Liver (tissue), 3 donors: ENCODE data around the gene P2RY1.

Experiments used
- EGR1 ChIP-seq, 2 donors: IDR thresholded peaks; 2 replicates each; pipeline ENCODE4 v1.6.1; 2016 to 2018; ENCODE audit warnings: antibody characterized with exemption in 2 of 2, low read depth in 2 of 2
- NR2F2 ChIP-seq: IDR thresholded peaks from 2 replicates; pipeline ENCODE4 v1.6.1; 2016; ENCODE audit warnings: antibody characterized with exemption
- TF ChIP-seq, protein P1 (sequence below): fragments of 150-350 bp; IDR thresholded peaks from 2 replicates; pipeline ENCODE4 v1.5.1; 2017; ENCODE audit warnings: improper control_type of control experiment, low read depth, low read length; ENCODE audit not compliant: missing input control
- TF ChIP-seq, protein P2 (sequence below): IDR thresholded peaks from 2 replicates; pipeline ENCODE4 v1.6.1; 2016; ENCODE audit warnings: antibody characterized with exemption
- donor health status: healthy.
- donor health status: healthy.

DNA sequence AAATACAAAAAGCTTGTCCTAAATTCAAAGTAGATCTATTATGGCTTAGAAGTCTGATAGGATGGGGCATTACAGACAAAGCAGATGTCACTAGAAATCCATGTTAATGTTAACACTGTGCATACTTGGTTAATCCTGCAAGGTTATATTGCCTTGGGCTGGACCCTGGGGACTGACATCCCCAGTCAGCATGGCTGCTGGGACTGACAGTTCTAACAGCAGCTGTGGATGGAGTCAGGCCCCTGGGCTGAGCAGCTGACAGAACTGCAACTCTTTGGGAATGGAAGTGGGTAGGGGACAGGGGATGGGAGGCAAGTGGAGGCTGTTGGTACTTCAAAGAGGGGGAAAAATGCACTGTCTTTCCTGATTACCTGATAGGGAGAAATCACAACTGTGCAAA, 7.5 kb downstream of the P2RY1 start:
- TF ChIP-seq, protein P1, sequence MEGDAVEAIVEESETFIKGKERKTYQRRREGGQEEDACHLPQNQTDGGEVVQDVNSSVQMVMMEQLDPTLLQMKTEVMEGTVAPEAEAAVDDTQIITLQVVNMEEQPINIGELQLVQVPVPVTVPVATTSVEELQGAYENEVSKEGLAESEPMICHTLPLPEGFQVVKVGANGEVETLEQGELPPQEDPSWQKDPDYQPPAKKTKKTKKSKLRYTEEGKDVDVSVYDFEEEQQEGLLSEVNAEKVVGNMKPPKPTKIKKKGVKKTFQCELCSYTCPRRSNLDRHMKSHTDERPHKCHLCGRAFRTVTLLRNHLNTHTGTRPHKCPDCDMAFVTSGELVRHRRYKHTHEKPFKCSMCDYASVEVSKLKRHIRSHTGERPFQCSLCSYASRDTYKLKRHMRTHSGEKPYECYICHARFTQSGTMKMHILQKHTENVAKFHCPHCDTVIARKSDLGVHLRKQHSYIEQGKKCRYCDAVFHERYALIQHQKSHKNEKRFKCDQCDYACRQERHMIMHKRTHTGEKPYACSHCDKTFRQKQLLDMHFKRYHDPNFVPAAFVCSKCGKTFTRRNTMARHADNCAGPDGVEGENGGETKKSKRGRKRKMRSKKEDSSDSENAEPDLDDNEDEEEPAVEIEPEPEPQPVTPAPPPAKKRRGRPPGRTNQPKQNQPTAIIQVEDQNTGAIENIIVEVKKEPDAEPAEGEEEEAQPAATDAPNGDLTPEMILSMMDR = no peak
- TF ChIP-seq, protein P2, sequence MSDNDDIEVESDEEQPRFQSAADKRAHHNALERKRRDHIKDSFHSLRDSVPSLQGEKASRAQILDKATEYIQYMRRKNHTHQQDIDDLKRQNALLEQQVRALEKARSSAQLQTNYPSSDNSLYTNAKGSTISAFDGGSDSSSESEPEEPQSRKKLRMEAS = no peak
- TF ChIP-seq EGR1 (IDR thresholded peaks at IDR 0.05; ENCODE audit: low read depth in 2 of 2) (no peak), NR2F2 (no peak)
